IMR-90 (cell line): ENCODE results near the gene SPPL3. TPM values are rescaled to one million over a fixed set of nuclear protein-coding genes. Genes with fewer than 3 reads are reported as not detected.

Source experiments
- ATAC-seq: fragments of 200-7000 bp; cut with Tn5 transposase; 2 replicates; pipeline ENCODE4 v1.9.1; 2020; ENCODE audit warnings: low read depth, mild to moderate bottlenecking, moderate library complexity
- BruUV-seq: library from RNA; stranded (reverse); fragments of 400-500 nt; replicated peaks from 2 replicates; lab custom pipeline; 2021; lab: Mats Ljungman, UMichigan
- CTCF ChIA-PET: fragments of 300-600 bp; formaldehyde crosslinking; extraction: SDS; loops from one replicate; lab custom pipeline; 2021; ENCODE audit warnings: antibody characterized with exemption; lab: Yijun Ruan, JAX
- POLR2A ChIA-PET: fragments of 300-600 bp; sonication (Branson Sonifier 250); formaldehyde crosslinking; loops from one replicate; lab custom pipeline; 2022; ENCODE audit warnings: antibody characterized with exemption; ENCODE audit not compliant: unreplicated experiment; lab: Charles Lee
- DNase-seq: peaks from one replicate; pipeline ENCODE4 v3.0.0; 2013
- H2AFZ ChIP-seq: replicated peaks from 2 replicates; pipeline ENCODE3; 2013; ENCODE audit warnings: low read length, mild to moderate bottlenecking; ENCODE audit not compliant: poor library complexity
- H2AK5ac ChIP-seq: 2 replicates; pipeline ENCODE4 v1.6.1; 2013; ENCODE audit warnings: low read depth, low read length, inconsistent platforms
- H2AK9ac ChIP-seq: replicated peaks from 2 replicates; pipeline ENCODE3; 2013; ENCODE audit warnings: mild to moderate bottlenecking, low read depth, low read length, moderate library complexity; ENCODE audit not compliant: poor library complexity
- H2BK120ac ChIP-seq: 2 replicates; pipeline ENCODE4 v1.6.1; 2013; ENCODE audit warnings: low read depth, low read length, inconsistent platforms
- H2BK15ac ChIP-seq: 3 replicates; pipeline ENCODE4 v1.6.1; 2013; ENCODE audit warnings: low read depth, low read length, inconsistent platforms
- H2BK20ac ChIP-seq: 2 replicates; pipeline ENCODE4 v1.6.1; 2013; ENCODE audit warnings: low read depth, mild to moderate bottlenecking, inconsistent platforms, low read length, moderate library complexity
- H2BK5ac ChIP-seq: 2 replicates; pipeline ENCODE4 v1.6.1; 2013; ENCODE audit warnings: mild to moderate bottlenecking, low read depth, low read length, inconsistent platforms; ENCODE audit not compliant: poor library complexity, severe bottlenecking
- H3K14ac ChIP-seq: replicated peaks from 2 replicates; pipeline ENCODE4 v1.6.1; 2013; ENCODE audit warnings: low read depth, low read length, inconsistent platforms
- H3K18ac ChIP-seq: 2 replicates; pipeline ENCODE4 v1.6.1; 2013; ENCODE audit warnings: low read depth, low read length, control low read depth
- H3K23ac ChIP-seq: 2 replicates; pipeline ENCODE4 v1.6.1; 2013; ENCODE audit warnings: low read depth, low read length, inconsistent platforms
- H3K27ac ChIP-seq: 2 replicates; pipeline ENCODE4 v1.5.1; 2013; ENCODE audit warnings: mild to moderate bottlenecking, control low read depth, low read length; ENCODE audit not compliant: insufficient read depth
- H3K27me3 ChIP-seq: 2 replicates; pipeline ENCODE4 v1.6.1; 2013; ENCODE audit warnings: low read length; ENCODE audit not compliant: control insufficient read depth, insufficient read depth
- H3K36me3 ChIP-seq: 2 replicates; pipeline ENCODE4 v1.6.1; 2013; ENCODE audit warnings: low read length, mixed read lengths; ENCODE audit not compliant: control insufficient read depth, insufficient read depth
- H3K4ac ChIP-seq: 2 replicates; pipeline ENCODE4 v1.6.1; 2013; ENCODE audit warnings: low read depth, low read length, inconsistent platforms
- H3K4me1 ChIP-seq: 2 replicates; pipeline ENCODE4 v1.6.1; 2013; ENCODE audit warnings: low read length, mixed read lengths; ENCODE audit not compliant: control insufficient read depth, insufficient read depth
- H3K4me2 ChIP-seq: 2 replicates; pipeline ENCODE4 v1.6.1; 2013; ENCODE audit warnings: low read depth, mild to moderate bottlenecking, control low read depth, low read length, moderate library complexity
- H3K4me3 ChIP-seq: 2 replicates; pipeline ENCODE4 v1.5.1; 2013; ENCODE audit warnings: low read depth, mild to moderate bottlenecking, control low read depth, low read length, moderate library complexity; ENCODE audit not compliant: insufficient read depth
- H3K56ac ChIP-seq: 2 replicates; pipeline ENCODE4 v1.6.1; 2013; ENCODE audit warnings: low read length, inconsistent platforms; ENCODE audit not compliant: insufficient read depth; ENCODE audit errors: extremely low read depth
- H3K79me1 ChIP-seq, 2 experiments: 2 replicates each; pipeline ENCODE4 v1.6.1; 2013; ENCODE audit warnings: low read length in 2 of 2, inconsistent platforms in 1 of 2, low read depth in 1 of 2
- H3K9ac ChIP-seq: 2 replicates; pipeline ENCODE4 v1.6.1; 2013; ENCODE audit warnings: low read depth, low read length, control low read depth
- H3K9me1 ChIP-seq: 2 replicates; pipeline ENCODE4 v1.6.1; 2013; ENCODE audit warnings: low read length, inconsistent platforms; ENCODE audit not compliant: insufficient read depth
- H3K9me3 ChIP-seq: 2 replicates; pipeline ENCODE4 v1.6.1; 2013; ENCODE audit warnings: low read length; ENCODE audit not compliant: control insufficient read depth, insufficient read depth
- H4K20me1 ChIP-seq: 2 replicates; pipeline ENCODE4 v1.6.1; 2013; ENCODE audit warnings: low read length, inconsistent platforms; ENCODE audit not compliant: insufficient read depth
- H4K5ac ChIP-seq: 2 replicates; pipeline ENCODE4 v1.6.1; 2013; ENCODE audit warnings: mild to moderate bottlenecking, low read depth, low read length, control low read depth
- H4K8ac ChIP-seq, 2 experiments: 2 replicates each; pipeline ENCODE4 v1.6.1; 2013; ENCODE audit warnings: low read depth in 2 of 2, low read length in 2 of 2, control low read depth in 1 of 2, inconsistent platforms in 1 of 2
- H4K91ac ChIP-seq: 2 replicates; pipeline ENCODE4 v1.6.1; 2013; ENCODE audit warnings: low read depth, low read length, inconsistent platforms; ENCODE audit not compliant: insufficient read depth
- BHLHE40 ChIP-seq: fragments of 150-350 bp; IDR thresholded peaks from 2 replicates; pipeline ENCODE4 v1.6.1; 2016; ENCODE audit warnings: mild to moderate bottlenecking, low read depth, low read length
- CEBPB ChIP-seq: IDR thresholded peaks from 2 replicates; pipeline ENCODE4 v1.6.1; 2012; ENCODE audit warnings: low read depth, low read length, improper control_type of control experiment
- CHD1 ChIP-seq: IDR thresholded peaks from 2 replicates; pipeline ENCODE4 v1.6.1; 2012; ENCODE audit warnings: low read depth, low read length, improper control_type of control experiment
- CTCF ChIP-seq: conservative IDR thresholded peaks from 2 replicates; pipeline ENCODE4 v1.5.1; 2012; ENCODE audit warnings: mild to moderate bottlenecking, low read depth, low read length, improper control_type of control experiment
- FOS ChIP-seq: fragments of 150-350 bp; IDR thresholded peaks from 2 replicates; pipeline ENCODE4 v1.6.1; 2016; ENCODE audit warnings: low read depth, low read length
- MAFK ChIP-seq: IDR thresholded peaks from 2 replicates; pipeline ENCODE4 v1.6.1; 2012; ENCODE audit warnings: low read depth, low read length, improper control_type of control experiment
- MAZ ChIP-seq: IDR thresholded peaks from 2 replicates; pipeline ENCODE4 v1.6.1; 2012; ENCODE audit warnings: low read depth, mild to moderate bottlenecking, low read length, improper control_type of control experiment, moderate library complexity, borderline replicate concordance
- MXI1 ChIP-seq: IDR thresholded peaks from 2 replicates; pipeline ENCODE4 v1.6.1; 2012; ENCODE audit warnings: low read depth, mild to moderate bottlenecking, low read length, moderate library complexity, borderline replicate concordance
- NFE2L2 ChIP-seq: fragments of 150-350 bp; IDR thresholded peaks from 2 replicates; pipeline ENCODE4 v1.6.1; 2016; ENCODE audit warnings: low read depth, mild to moderate bottlenecking, low read length
- POLR2A ChIP-seq: IDR thresholded peaks from 2 replicates; pipeline ENCODE4 v1.6.1; 2012; ENCODE audit warnings: mild to moderate bottlenecking, low read depth, low read length
- RAD21 ChIP-seq: IDR thresholded peaks from 2 replicates; pipeline ENCODE4 v1.6.1; 2012; ENCODE audit warnings: low read length, improper control_type of control experiment
- RCOR1 ChIP-seq: IDR thresholded peaks from 2 replicates; pipeline ENCODE4 v1.6.1; 2012; ENCODE audit warnings: mild to moderate bottlenecking, low read length, improper control_type of control experiment; ENCODE audit not compliant: insufficient replicate concordance
- RFX5 ChIP-seq: IDR thresholded peaks from 2 replicates; pipeline ENCODE4 v1.8.0; 2012; ENCODE audit warnings: low read depth, mild to moderate bottlenecking, low read length, moderate library complexity
- SMC3 ChIP-seq: fragments of 150-350 bp; IDR thresholded peaks from 2 replicates; pipeline ENCODE4 v1.6.1; 2016; ENCODE audit warnings: low read depth, mild to moderate bottlenecking, antibody characterized with exemption, low read length, moderate library complexity
- USF2 ChIP-seq: fragments of 150-350 bp; IDR thresholded peaks from 2 replicates; pipeline ENCODE4 v1.6.1; 2017; ENCODE audit warnings: mild to moderate bottlenecking, antibody characterized with exemption, low read length, low read depth
- dilution Hi-C: fragments of 300-500 bp; cut with HindIII; formaldehyde crosslinking; loops from one replicate; pipeline ENCODE4 v1.14.3; 2018; ENCODE audit warnings: low sequenced_read_pairs; ENCODE audit not compliant: unreplicated experiment
- in situ Hi-C: fragments of 300-500 bp; cut with MboI; formaldehyde crosslinking; loops from 3 replicates; pipeline ENCODE4 v1.14.3; 2019; ENCODE audit warnings: low sequenced_read_pairs, inconsistent platforms, mixed read lengths
- intact Hi-C: fragments of 100-400 bp; cut with micrococcal nuclease; formaldehyde crosslinking; loops from 2 replicates; pipeline ENCODE4 v1.10.0; 2022
- polyA plus RNA-seq, 3 experiments: library from polyadenylated mRNA; depleted of rRNA; stranded (reverse); fragments of >200 nt; gene quantifications; 2 replicates each; pipeline ENCODE4 v1.2.3, GENCODE V29; 2012; ENCODE audit warnings: low replicate concordance in 1 of 3
- total RNA-seq: library from RNA; depleted of rRNA; stranded (reverse); fragments of >200 nt; gene quantifications from 2 replicates; pipeline ENCODE4 v1.2.3, GENCODE V29; 2012
- TF ChIP-seq, protein P1 (sequence below): fragments of 150-350 bp; IDR thresholded peaks from 2 replicates; pipeline ENCODE4 v1.6.1; 2016; ENCODE audit warnings: low read depth, mild to moderate bottlenecking, low read length, moderate library complexity, borderline replicate concordance

SPPL3 gene
- total and polyA plus RNA-seq, 2 of the 4 experiments (the other 2 are of a cell fraction) = 1.6 to 18.0 TPM

DNA sequence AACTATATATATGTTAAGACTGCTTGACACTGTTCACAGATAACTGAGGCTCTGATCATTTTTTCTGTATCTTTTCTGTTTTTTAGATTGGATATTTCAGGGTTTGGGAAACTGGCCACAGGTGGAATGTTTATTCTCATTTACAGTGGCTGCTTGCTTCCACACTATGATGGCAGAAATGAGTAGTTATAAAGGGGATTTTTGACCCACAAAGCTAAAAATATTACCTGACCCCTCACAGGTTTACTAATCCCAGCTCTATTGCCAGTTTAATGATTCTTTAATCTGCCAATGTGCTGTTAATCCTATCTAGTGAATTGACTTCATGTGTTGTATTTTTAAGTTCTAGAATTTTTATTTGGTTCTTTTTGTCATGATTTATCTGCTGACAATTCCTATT lies 148.9 kb downstream of the SPPL3 start:
- Histone ChIP-seq H3K4me2 (no peak overlapping the region), H2AK9ac (no peak overlapping the region), H4K8ac (no peak overlapping the region), H2BK5ac (no peak overlapping the region), H2BK20ac (no peak overlapping the region), H2BK120ac (no peak overlapping the region), H3K79me1 (no peaks in the 10 kb centered on the region), H3K4me3 (no peak overlapping the region), H4K91ac (no peak overlapping the region), H3K56ac (no peak overlapping the region), H2BK15ac (no peak overlapping the region), H3K27ac (no peak overlapping the region), H3K4ac (no peak overlapping the region), H3K4me1 (no peaks in the 10 kb centered on the region), H3K9me3 (peaks cover 3% of the 10 kb centered on the region; the same call in 1 of the 2 replicates), H3K23ac (no peak overlapping the region), H2AK5ac (no peak overlapping the region), H3K9ac (no peak overlapping the region), H4K5ac (no peak overlapping the region), H3K18ac (no peak overlapping the region), H3K14ac (no peak overlapping the region), H4K20me1 (no peaks in the 10 kb centered on the region), H3K36me3 (no peaks in the 10 kb centered on the region), H3K9me1 (no peaks in the 10 kb centered on the region), H3K27me3 (peaks cover 5% of the 10 kb centered on the region; the same call in 1 of the 2 replicates), H2AFZ (no peak overlapping the region)
- no peak for DNase-seq
- TF ChIP-seq CEBPB (no peak), USF2 (no peak), SMC3 (no peak), MAZ (no peak), BHLHE40 (no peak), CHD1 (no peak), FOS (no peak), RFX5 (no peak), POLR2A (no peak), RCOR1 (no peak), CTCF (no peak), NFE2L2 (no peak), RAD21 (no peak), MXI1 (no peak), MAFK (no peak)
- TF ChIP-seq, protein P1, sequence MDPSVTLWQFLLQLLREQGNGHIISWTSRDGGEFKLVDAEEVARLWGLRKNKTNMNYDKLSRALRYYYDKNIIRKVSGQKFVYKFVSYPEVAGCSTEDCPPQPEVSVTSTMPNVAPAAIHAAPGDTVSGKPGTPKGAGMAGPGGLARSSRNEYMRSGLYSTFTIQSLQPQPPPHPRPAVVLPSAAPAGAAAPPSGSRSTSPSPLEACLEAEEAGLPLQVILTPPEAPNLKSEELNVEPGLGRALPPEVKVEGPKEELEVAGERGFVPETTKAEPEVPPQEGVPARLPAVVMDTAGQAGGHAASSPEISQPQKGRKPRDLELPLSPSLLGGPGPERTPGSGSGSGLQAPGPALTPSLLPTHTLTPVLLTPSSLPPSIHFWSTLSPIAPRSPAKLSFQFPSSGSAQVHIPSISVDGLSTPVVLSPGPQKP = no peak
- intact Hi-C loops = no loop called here
- BruUV-seq = no TSS peak
- POLR2A ChIA-PET = no interaction called here
- dilution Hi-C loops = no loop called here
- ATAC-seq = no peak
- CTCF ChIA-PET = no interaction called here
- in situ Hi-C loops = no loop called here
